Measurements from ENCODE around the gene IL31RA. TPM values are rescaled to one million over a fixed set of nuclear protein-coding genes. Genes with fewer than 3 reads are reported as not detected.

The IL31RA gene
- total RNA-seq, 1 donor from 2014 or later: not detected

Other genes starting within 250 kb of the IL31RA start
- gene SLC38A9, start 139.0 kb upstream of the IL31RA start, total RNA-seq: 29.1 TPM
- gene DDX4, start 113.3 kb upstream of the IL31RA start, total RNA-seq: not detected
- 255 TPM for gene IL6ST, start 143.6 kb downstream of the IL31RA start, total RNA-seq

Data from ureter (tissue), 1 donor.